ENCODE data around the gene KRTAP4-6. TPM values are rescaled to one million over a fixed set of nuclear protein-coding genes. Genes with fewer than 3 reads are reported as not detected.
A peak's percentile ranks its signal among the peaks of the same experiment; 100 is the strongest.
"Not testable (repeated sequence)": the region's sequence is repeated elsewhere in the genome, so short reads cannot be mapped to it uniquely, and the experiment has no call there.

Gene KRTAP4-6
- total RNA-seq, 1 donor from 2014 or later = not detected

DNA sequence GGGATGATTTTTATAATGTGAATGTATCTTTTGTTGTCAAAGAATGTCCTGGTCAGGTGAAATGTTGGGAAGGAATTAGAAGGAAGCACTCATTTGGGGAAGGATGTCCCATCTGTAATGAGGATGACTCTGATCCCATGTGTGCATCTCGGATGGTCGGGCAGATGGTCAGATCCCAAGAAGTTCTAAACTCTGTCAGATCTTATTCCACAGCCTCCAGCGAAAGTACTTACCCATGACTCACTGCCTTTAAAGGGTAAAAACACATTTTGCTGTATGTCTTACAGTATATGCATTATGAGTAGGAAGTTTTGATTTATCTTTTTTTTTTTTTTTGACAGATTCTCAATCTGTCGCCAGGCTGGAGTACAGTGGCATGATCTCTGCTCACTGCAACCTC, 21.6 kb downstream of the KRTAP4-6 start:
- DNase-seq (ENCODE audit: low spot score) = no peak
- Mint-ChIP-seq H3K4me1 (ENCODE audit: low read depth) (peaks cover 28% of the 10 kb centered on the region), H3K9me3 (ENCODE audit: low read depth) (no peaks in the 10 kb centered on the region), H3K27ac (ENCODE audit: unreplicated experiment) (peak overlapping the region; percentile 2), H3K27me3 (ENCODE audit: low read depth) (no peaks in the 10 kb centered on the region), H3K4me3 (ENCODE audit: unreplicated experiment) (no peak overlapping the region), H3K36me3 (ENCODE audit: low read depth) (no peaks in the 10 kb centered on the region)
- TF ChIP-seq, protein P1, sequence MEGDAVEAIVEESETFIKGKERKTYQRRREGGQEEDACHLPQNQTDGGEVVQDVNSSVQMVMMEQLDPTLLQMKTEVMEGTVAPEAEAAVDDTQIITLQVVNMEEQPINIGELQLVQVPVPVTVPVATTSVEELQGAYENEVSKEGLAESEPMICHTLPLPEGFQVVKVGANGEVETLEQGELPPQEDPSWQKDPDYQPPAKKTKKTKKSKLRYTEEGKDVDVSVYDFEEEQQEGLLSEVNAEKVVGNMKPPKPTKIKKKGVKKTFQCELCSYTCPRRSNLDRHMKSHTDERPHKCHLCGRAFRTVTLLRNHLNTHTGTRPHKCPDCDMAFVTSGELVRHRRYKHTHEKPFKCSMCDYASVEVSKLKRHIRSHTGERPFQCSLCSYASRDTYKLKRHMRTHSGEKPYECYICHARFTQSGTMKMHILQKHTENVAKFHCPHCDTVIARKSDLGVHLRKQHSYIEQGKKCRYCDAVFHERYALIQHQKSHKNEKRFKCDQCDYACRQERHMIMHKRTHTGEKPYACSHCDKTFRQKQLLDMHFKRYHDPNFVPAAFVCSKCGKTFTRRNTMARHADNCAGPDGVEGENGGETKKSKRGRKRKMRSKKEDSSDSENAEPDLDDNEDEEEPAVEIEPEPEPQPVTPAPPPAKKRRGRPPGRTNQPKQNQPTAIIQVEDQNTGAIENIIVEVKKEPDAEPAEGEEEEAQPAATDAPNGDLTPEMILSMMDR (IDR thresholded peaks at IDR 0.05) = no peak

GRCh38 chr17:41117846-41118386, 22.4 kb downstream of the KRTAP4-6 start, which contains the start of gene KRTAP4-11:
KRTAP4-11 (minus strand) TSS chr17:41118373; CDS start chr17:41118315, 58 bp downstream.
- not testable (repeated sequence) for H3K27me3 Mint-ChIP-seq (ENCODE audit: low read depth)

GRCh38 chr17:41116297-41116696, 24.0 kb downstream of the KRTAP4-6 start:
- Mint-ChIP-seq H3K9me3 (ENCODE audit: low read depth) (peaks cover 4% of the 10 kb centered on the region), H3K27ac (ENCODE audit: unreplicated experiment) (no peak overlapping the region), H3K4me3 (ENCODE audit: unreplicated experiment) (no peak overlapping the region), H3K27me3 (ENCODE audit: low read depth) (no peaks in the 10 kb centered on the region), H3K36me3 (ENCODE audit: low read depth) (no peaks in the 10 kb centered on the region), H3K4me1 (ENCODE audit: low read depth) (peaks cover 23% of the 10 kb centered on the region)
- TF ChIP-seq, protein P1 (IDR thresholded peaks at IDR 0.05) = no peak
- DNase-seq (ENCODE audit: low spot score) = no peak

More at GRCh38 chr17:41117846-41118386, 22.4 kb downstream of the KRTAP4-6 start, which contains the start of gene KRTAP4-11:
- not testable (repeated sequence) for H3K9me3 Mint-ChIP-seq (ENCODE audit: low read depth); H3K36me3 Mint-ChIP-seq (ENCODE audit: low read depth); H3K4me3 Mint-ChIP-seq (ENCODE audit: unreplicated experiment); DNase-seq (ENCODE audit: low spot score)
- Mint-ChIP-seq H3K4me1 (ENCODE audit: low read depth) (peaks cover 23% of the 10 kb centered on the region), H3K27ac (ENCODE audit: unreplicated experiment) (peak within 1 kb of the TSS; percentile 2)

- no peak overlapping the region for H3K27ac Mint-ChIP-seq (ENCODE audit: unreplicated experiment)
- peaks cover 9% of the 10 kb centered on the region for H3K9me3 Mint-ChIP-seq (ENCODE audit: low read depth)
These were observed 29.0 kb downstream of the KRTAP4-6 start for GRCh38 chr17:41111151-41111885.

GRCh38 chr17:41108728-41109386, 31.5 kb downstream of the KRTAP4-6 start:
- not testable (repeated sequence) for H3K4me3 Mint-ChIP-seq (ENCODE audit: unreplicated experiment); H3K27ac Mint-ChIP-seq (ENCODE audit: unreplicated experiment)
- H3K4me1 Mint-ChIP-seq (ENCODE audit: low read depth) = peaks cover 15% of the 10 kb centered on the region

More at GRCh38 chr17:41111151-41111885, 29.0 kb downstream of the KRTAP4-6 start:
- H3K4me3 Mint-ChIP-seq (ENCODE audit: unreplicated experiment) = no peak overlapping the region
- TF ChIP-seq, protein P1 (IDR thresholded peaks at IDR 0.05) = no peak
- no peaks in the 10 kb centered on the region for H3K4me1 Mint-ChIP-seq (ENCODE audit: low read depth)
- DNase-seq (ENCODE audit: low spot score) = no peak
- H3K36me3 Mint-ChIP-seq (ENCODE audit: low read depth) = no peaks in the 10 kb centered on the region
- no peaks in the 10 kb centered on the region for H3K27me3 Mint-ChIP-seq (ENCODE audit: low read depth)

DNA sequence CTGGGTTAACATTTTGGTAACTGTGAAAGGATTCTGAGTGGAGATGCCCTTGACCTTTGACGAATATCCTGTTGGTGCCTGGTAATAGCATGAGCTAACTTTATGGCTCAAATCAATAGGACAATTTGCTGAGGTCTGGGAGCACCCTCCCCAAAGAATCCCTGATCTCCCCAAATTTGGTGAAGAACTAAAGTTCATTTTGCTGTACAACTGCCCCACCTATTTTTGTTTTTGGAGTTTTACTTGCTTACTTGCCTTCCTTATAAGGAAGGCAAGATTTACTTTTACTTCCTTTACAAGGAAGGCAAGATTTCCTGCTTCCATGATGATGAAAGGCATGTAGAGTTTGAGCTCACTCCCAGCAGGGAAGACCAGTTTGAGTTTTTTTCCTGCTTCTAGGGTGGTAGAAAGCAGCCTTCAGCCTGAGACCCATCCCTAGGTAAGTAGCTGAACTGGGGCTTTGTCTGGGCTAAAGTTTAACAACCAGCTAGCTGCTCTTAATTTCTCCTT, 32.3 kb downstream of the KRTAP4-6 start:
- H3K27ac Mint-ChIP-seq (ENCODE audit: unreplicated experiment) = no peak overlapping the region
- TF ChIP-seq, protein P1 (IDR thresholded peaks at IDR 0.05) = no peak
- peaks cover 23% of the 10 kb centered on the region for H3K4me1 Mint-ChIP-seq (ENCODE audit: low read depth)
- no peak overlapping the region for H3K4me3 Mint-ChIP-seq (ENCODE audit: unreplicated experiment)
- no peaks in the 10 kb centered on the region for H3K27me3 Mint-ChIP-seq (ENCODE audit: low read depth)
- no peaks in the 10 kb centered on the region for H3K36me3 Mint-ChIP-seq (ENCODE audit: low read depth)
- no peak for DNase-seq (ENCODE audit: low spot score)
- H3K9me3 Mint-ChIP-seq (ENCODE audit: low read depth) = peaks cover 7% of the 10 kb centered on the region

More at GRCh38 chr17:41108728-41109386, 31.5 kb downstream of the KRTAP4-6 start:
- not testable (repeated sequence) for H3K36me3 Mint-ChIP-seq (ENCODE audit: low read depth); H3K27me3 Mint-ChIP-seq (ENCODE audit: low read depth); H3K9me3 Mint-ChIP-seq (ENCODE audit: low read depth); DNase-seq (ENCODE audit: low spot score)

GRCh38 chr17:41105347-41105746, 35.0 kb downstream of the KRTAP4-6 start, which contains the start of gene KRTAP4-9:
KRTAP4-9 (plus strand) TSS chr17:41105389; CDS start chr17:41105389, 0 bp downstream.
- Mint-ChIP-seq H3K4me1 (ENCODE audit: low read depth) (peaks cover 24% of the 10 kb centered on the region), H3K27ac (ENCODE audit: unreplicated experiment) (peak within 1 kb of the TSS; percentile 9)
- not testable (repeated sequence) for H3K4me3 Mint-ChIP-seq (ENCODE audit: unreplicated experiment); H3K27me3 Mint-ChIP-seq (ENCODE audit: low read depth); DNase-seq (ENCODE audit: low spot score); H3K36me3 Mint-ChIP-seq (ENCODE audit: low read depth); H3K9me3 Mint-ChIP-seq (ENCODE audit: low read depth)

GRCh38 chr17:41104386-41105038, 35.8 kb downstream of the KRTAP4-6 start:
- H3K9me3 Mint-ChIP-seq (ENCODE audit: low read depth); H3K27me3 Mint-ChIP-seq (ENCODE audit: low read depth); DNase-seq (ENCODE audit: low spot score); H3K36me3 Mint-ChIP-seq (ENCODE audit: low read depth); H3K4me3 Mint-ChIP-seq (ENCODE audit: unreplicated experiment): not testable (repeated sequence)
- Mint-ChIP-seq H3K27ac (ENCODE audit: unreplicated experiment) (peak overlapping the region; percentile 9), H3K4me1 (ENCODE audit: low read depth) (peaks cover 32% of the 10 kb centered on the region)
